GM12891 (cell line): Measurements from ENCODE around the gene LANCL1.

ENCODE experiments used
- PAX5 ChIP-seq: IDR thresholded peaks from 2 replicates; pipeline ENCODE4 v1.6.1; 2011; ENCODE audit warnings: low read length, moderate library complexity, mild to moderate bottlenecking; ENCODE audit not compliant: insufficient read depth, severe bottlenecking
- POLR2A ChIP-seq: IDR thresholded peaks from 2 replicates; pipeline ENCODE4 v1.6.1; 2011; ENCODE audit warnings: low read depth, low read length, control low read depth
- POLR2AphosphoS5 ChIP-seq: IDR thresholded peaks from 2 replicates; pipeline ENCODE4 v1.6.1; 2011; ENCODE audit warnings: low read depth, low read length, control low read depth
- POU2F2 ChIP-seq: IDR thresholded peaks from 2 replicates; pipeline ENCODE4 v1.6.1; 2011; ENCODE audit warnings: low read depth, mild to moderate bottlenecking, control low read depth, low read length, moderate library complexity
- TAF1 ChIP-seq: IDR thresholded peaks from 2 replicates; pipeline ENCODE4 v1.6.1; 2011; ENCODE audit warnings: low read depth, low read length, control low read depth

GRCh38 chr2:210477496-210477895 is 937 bp upstream of the LANCL1 start:
- TF ChIP-seq POLR2AphosphoS5, result no peak
- no peak for TF ChIP-seq POLR2A
- no peak for TF ChIP-seq TAF1
- no peak for TF ChIP-seq PAX5
- TF ChIP-seq POU2F2, result no peak
